Naive thymus-derived CD8-positive, alpha-beta T cell (primary cell): ENCODE results near the gene AMN. TPM values are rescaled to one million over a fixed set of nuclear protein-coding genes. Genes with fewer than 3 reads are reported as not detected.
"Not testable (repeated sequence)": the region's sequence is repeated elsewhere in the genome, so short reads cannot be mapped to it uniquely, and the experiment has no call there.

ENCODE experiments used
- ATAC-seq, 2 donors: fragments of 150-1000 bp; cut with Tn5 transposase in 1 of 2; sonication (Bioruptor Pico), chemical (Tn5 transposase) in 1 of 2; 1 replicate in 1 of 2; 2 replicates in 1 of 2; pipeline ENCODE4 v1.10.0; 2021; ENCODE audit warnings: mild to moderate bottlenecking in 2 of 2, moderate library complexity in 2 of 2
- POLR2A ChIA-PET: fragments of 350-600 bp; sonication (Branson Sonifier 250); formaldehyde crosslinking; loops from one replicate; lab custom pipeline; 2021; ENCODE audit warnings: antibody characterized with exemption; lab: Charles Lee
- DNase-seq, 10 donors: peaks; one replicate each; pipeline versions ENCODE4 v3.0.0 to v3.0.0-alpha.2; 2020 to 2022
- H3K27ac Mint-ChIP-seq, 10 donors: one replicate each; pipeline ENCODE4 v1.8.0; 2020 to 2022; ENCODE audit warnings: mild to moderate bottlenecking in 10 of 10, mixed read lengths in 10 of 10, moderate library complexity in 4 of 10, inconsistent platforms in 1 of 10
- H3K27me3 Mint-ChIP-seq, 5 donors: one replicate each; pipeline ENCODE4 v1.8.0; 2021 to 2022; ENCODE audit warnings: mixed read lengths in 5 of 5
- H3K36me3 Mint-ChIP-seq, 3 donors: one replicate each; pipeline ENCODE4 v1.8.0; 2020 to 2022; ENCODE audit warnings: mixed read lengths in 3 of 3, mild to moderate bottlenecking in 2 of 3, inconsistent platforms in 1 of 3
- H3K4me1 Mint-ChIP-seq, 4 donors: one replicate each; pipeline ENCODE4 v1.8.0; 2021 to 2022; ENCODE audit warnings: mixed read lengths in 4 of 4
- H3K4me3 Mint-ChIP-seq, 10 donors: one replicate each; pipeline ENCODE4 v1.8.0; 2020 to 2022; ENCODE audit warnings: mild to moderate bottlenecking in 10 of 10, mixed read lengths in 10 of 10, moderate library complexity in 6 of 10, inconsistent platforms in 1 of 10
- H3K9me3 Mint-ChIP-seq, 9 donors: one replicate each; pipeline ENCODE4 v1.8.0; 2020 to 2022; ENCODE audit warnings: mixed read lengths in 9 of 9, mild to moderate bottlenecking in 3 of 9, inconsistent platforms in 1 of 9, moderate library complexity in 1 of 9
- polyA plus RNA-seq, 3 donors: library from polyadenylated mRNA; unstranded; fragments of 300-500 nt; fragmentation: Illumina TruSeq; gene quantifications; one replicate each; pipeline ENCODE4 v1.2.3, GENCODE V29; 2021
- total RNA-seq, 8 experiments: library from RNA in 2 of 8; stranded (reverse) in 2 of 8; gene quantifications; one replicate each; pipeline ENCODE4 v1.2.3 and lab custom pipeline; 2021 to 2026

The AMN gene
- total and polyA plus RNA-seq, 5 experiments from 2014 or later = 2.3 to 20.8 (median 5.6) TPM

- H3K4me3 Mint-ChIP-seq = no peak overlapping the region
- peaks cover 0 to 82% (median 13%) of the 10 kb centered on the region in 3 donors for H3K36me3 Mint-ChIP-seq
- no peaks in the 10 kb centered on the region for H3K4me1 Mint-ChIP-seq
- POLR2A ChIA-PET = interaction anchor here (0.6 kb wide), 1 partner anchor 821 kb away, joined by 6 read pairs; no protein-coding TSS in a partner anchor
- DNase-seq (no peak), ATAC-seq (no peak)
- H3K27me3 Mint-ChIP-seq = no peaks in the 10 kb centered on the region
- H3K9me3 Mint-ChIP-seq = no peaks in the 10 kb centered on the region
- H3K27ac Mint-ChIP-seq = peak overlapping the region in 1 of 10 donors; percentile 31
These were observed 33.7 kb upstream of the AMN start for GRCh38 chr14:102888748-102889147.

- H3K4me1 Mint-ChIP-seq = no peaks in the 10 kb centered on the region
- H3K27ac Mint-ChIP-seq = no peak overlapping the region
- H3K36me3 Mint-ChIP-seq = peaks cover 0 to 83% (median 11%) of the 10 kb centered on the region in 3 donors
- no peaks in the 10 kb centered on the region for H3K27me3 Mint-ChIP-seq
- POLR2A ChIA-PET = no interaction called here
- no peak for ATAC-seq
- H3K9me3 Mint-ChIP-seq = no peaks in the 10 kb centered on the region
- H3K4me3 Mint-ChIP-seq = no peak overlapping the region
- DNase-seq = no peak
These were observed 32.8 kb upstream of the AMN start for GRCh38 chr14:102889615-102890014.

- no peak overlapping the region for H3K4me3 Mint-ChIP-seq
- DNase-seq (no peak), ATAC-seq (no peak)
- H3K27ac Mint-ChIP-seq = no peak overlapping the region
- POLR2A ChIA-PET = no interaction called here
- H3K9me3 Mint-ChIP-seq = no peaks in the 10 kb centered on the region
- peaks cover 0 to 89% (median 14%) of the 10 kb centered on the region in 3 donors for H3K36me3 Mint-ChIP-seq
- H3K4me1 Mint-ChIP-seq = no peaks in the 10 kb centered on the region
- H3K27me3 Mint-ChIP-seq = no peaks in the 10 kb centered on the region
These were observed 31.4 kb upstream of the AMN start for GRCh38 chr14:102891111-102891510.

- no peak for ATAC-seq
- H3K4me1 Mint-ChIP-seq = no peaks in the 10 kb centered on the region
- POLR2A ChIA-PET = no interaction called here
- H3K9me3 Mint-ChIP-seq = no peaks in the 10 kb centered on the region
- no peak overlapping the region for H3K4me3 Mint-ChIP-seq
- peak overlapping the region in 1 of 10 donors; percentile 8 for H3K27ac Mint-ChIP-seq
- peaks cover 0 to 86% (median 10%) of the 10 kb centered on the region in 3 donors for H3K36me3 Mint-ChIP-seq
- no peaks in the 10 kb centered on the region for H3K27me3 Mint-ChIP-seq
- DNase-seq = no peak
These were observed 30.9 kb upstream of the AMN start for GRCh38 chr14:102891556-102891955.

- Mint-ChIP-seq H3K36me3 (peaks cover 0 to 77% (median 8%) of the 10 kb centered on the region in 3 donors), H3K27me3 (no peaks in the 10 kb centered on the region), H3K4me3 (no peak overlapping the region), H3K4me1 (peaks cover 0 to 3% (median 0%) of the 10 kb centered on the region in 4 donors), H3K27ac (no peak overlapping the region), H3K9me3 (no peaks in the 10 kb centered on the region)
- POLR2A ChIA-PET = no interaction called here
- no peak for ATAC-seq
- no peak for DNase-seq
These were observed 29.8 kb upstream of the AMN start for GRCh38 chr14:102892651-102893050.

GRCh38 chr14:102893452-102893851 is 29.0 kb upstream of the AMN start:
- POLR2A ChIA-PET = no interaction called here

GRCh38 chr14:102896735-102897134 is 25.7 kb upstream of the AMN start:
- H3K27me3 Mint-ChIP-seq, DNase-seq, H3K9me3 Mint-ChIP-seq, H3K4me3 Mint-ChIP-seq, ATAC-seq, POLR2A ChIA-PET: not testable (repeated sequence)
- H3K36me3 Mint-ChIP-seq = peaks cover 0 to 60% (median 10%) of the 10 kb centered on the region in 3 donors
- H3K4me1 Mint-ChIP-seq = peaks cover 10 to 36% (median 20%) of the 10 kb centered on the region in 4 donors
- peak overlapping the region in 3 of 10 donors; percentile 8 to 48 (median 41) for H3K27ac Mint-ChIP-seq

More at GRCh38 chr14:102893452-102893851, 29.0 kb upstream of the AMN start:
- H3K27me3 Mint-ChIP-seq = no peaks in the 10 kb centered on the region
- no peak overlapping the region for H3K4me3 Mint-ChIP-seq
- peaks cover 0 to 75% (median 8%) of the 10 kb centered on the region in 3 donors for H3K36me3 Mint-ChIP-seq
- H3K4me1 Mint-ChIP-seq = peaks cover 0 to 8% (median 1%) of the 10 kb centered on the region in 4 donors
- DNase-seq (no peak), ATAC-seq (no peak)
- no peaks in the 10 kb centered on the region for H3K9me3 Mint-ChIP-seq
- H3K27ac Mint-ChIP-seq = no peak overlapping the region

GRCh38 chr14:102897299-102898027 is 25.0 kb upstream of the AMN start:
- POLR2A ChIA-PET = interaction anchor here (0.5 kb wide), 1 partner anchor 300 kb away, joined by 3 read pairs; no protein-coding TSS in a partner anchor
- DNase-seq = no peak
- peak overlapping the region in 4 of 10 donors; percentile 15 to 53 (median 25) for H3K27ac Mint-ChIP-seq
- peaks cover 10 to 43% (median 26%) of the 10 kb centered on the region in 4 donors for H3K4me1 Mint-ChIP-seq
- no peak overlapping the region for H3K4me3 Mint-ChIP-seq
- no peak for ATAC-seq
- H3K36me3 Mint-ChIP-seq = peaks cover 0 to 55% (median 10%) of the 10 kb centered on the region in 3 donors
- no peaks in the 10 kb centered on the region for H3K27me3 Mint-ChIP-seq
- H3K9me3 Mint-ChIP-seq = no peaks in the 10 kb centered on the region

GRCh38 chr14:102898298-102898697 is 24.2 kb upstream of the AMN start:
- H3K9me3 Mint-ChIP-seq = no peaks in the 10 kb centered on the region
- H3K4me1 Mint-ChIP-seq = peaks cover 12 to 50% (median 27%) of the 10 kb centered on the region in 4 donors
- POLR2A ChIA-PET = no interaction called here
- no peaks in the 10 kb centered on the region for H3K27me3 Mint-ChIP-seq
- peak overlapping the region in 4 of 10 donors; percentile 18 to 84 (median 74) for H3K27ac Mint-ChIP-seq
- H3K4me3 Mint-ChIP-seq = no peak overlapping the region
- DNase-seq (no peak), ATAC-seq (no peak)
- H3K36me3 Mint-ChIP-seq = peaks cover 0 to 51% (median 9%) of the 10 kb centered on the region in 3 donors

- peak overlapping the region in 2 of 10 donors; percentile 37 to 46 for H3K4me3 Mint-ChIP-seq
- no peak for ATAC-seq
- POLR2A ChIA-PET = no interaction called here
- no peak for DNase-seq
- peaks cover 14 to 55% (median 27%) of the 10 kb centered on the region in 4 donors for H3K4me1 Mint-ChIP-seq
- peaks cover 0 to 50% (median 11%) of the 10 kb centered on the region in 3 donors for H3K36me3 Mint-ChIP-seq
- H3K9me3 Mint-ChIP-seq = no peaks in the 10 kb centered on the region
- H3K27me3 Mint-ChIP-seq = no peaks in the 10 kb centered on the region
- peak overlapping the region; percentile 18 to 97 (median 77) for H3K27ac Mint-ChIP-seq
These were observed 23.5 kb upstream of the AMN start for GRCh38 chr14:102898776-102899515.

- ATAC-seq = no peak
- POLR2A ChIA-PET = no interaction called here
- Mint-ChIP-seq H3K4me3 (peak overlapping the region in 4 of 10 donors; percentile 6 to 27 (median 16)), H3K36me3 (peaks cover 0 to 49% (median 11%) of the 10 kb centered on the region in 3 donors), H3K27me3 (no peaks in the 10 kb centered on the region), H3K9me3 (no peaks in the 10 kb centered on the region), H3K27ac (peak overlapping the region in 7 of 10 donors; percentile 41 to 97 (median 65)), H3K4me1 (peaks cover 14 to 55% (median 27%) of the 10 kb centered on the region in 4 donors)
- DNase-seq = no peak
These were observed 23.0 kb upstream of the AMN start for GRCh38 chr14:102899516-102899900.

- POLR2A ChIA-PET = interaction anchor here (0.7 to 1.5 kb wide), 3 partner anchors 27 to 127 kb away, joined by 3 to 5 read pairs (median 5); no protein-coding TSS in a partner anchor
- H3K27me3 Mint-ChIP-seq = no peaks in the 10 kb centered on the region
- H3K4me1 Mint-ChIP-seq = peaks cover 14 to 57% (median 27%) of the 10 kb centered on the region in 4 donors
- DNase-seq (peak in 8 of 10 donors; percentile 12 to 68 (median 44)), ATAC-seq (peak; percentile 91 to 92)
- H3K27ac Mint-ChIP-seq = peak overlapping the region; percentile 82 to 97 (median 90)
- no peaks in the 10 kb centered on the region for H3K9me3 Mint-ChIP-seq
- peaks cover 0 to 45% (median 15%) of the 10 kb centered on the region in 3 donors for H3K36me3 Mint-ChIP-seq
- H3K4me3 Mint-ChIP-seq = peak overlapping the region; percentile 65 to 83 (median 73)
These were observed 21.6 kb upstream of the AMN start for GRCh38 chr14:102900631-102901571.
